Panc1 (cell line): ENCODE results near the gene MYH8. TPM values are rescaled to one million over a fixed set of nuclear protein-coding genes. Genes with fewer than 3 reads are reported as not detected.

ENCODE experiments used
- ATAC-seq: fragments of 200-7000 bp; cut with Tn5 transposase; 2 replicates; pipeline ENCODE4 v1.9.1; 2020; ENCODE audit warnings: mild to moderate bottlenecking, moderate library complexity
- BruUV-seq: library from RNA; stranded (reverse); fragments of 400-500 nt; replicated peaks from 2 replicates; lab custom pipeline; 2021; lab: Mats Ljungman, UMichigan
- CTCF ChIA-PET: fragments of 300-600 bp; sonication (Branson Sonifier 250); formaldehyde crosslinking; loops from one replicate; lab custom pipeline; 2022; ENCODE audit warnings: antibody characterized with exemption; lab: Charles Lee
- POLR2A ChIA-PET: fragments of 300-600 bp; sonication (Branson Sonifier 250); formaldehyde crosslinking; loops from one replicate; lab custom pipeline; 2022; ENCODE audit warnings: antibody characterized with exemption; lab: Charles Lee
- DNase-seq: peaks from one replicate; pipeline ENCODE4 v3.0.0-alpha.2; 2010; ENCODE audit warnings: low read depth, low spot score
- H3K27ac ChIP-seq: 2 replicates; pipeline ENCODE4 v1.5.1; 2011; ENCODE audit warnings: mild to moderate bottlenecking, low read length, inconsistent platforms
- H3K27me3 ChIP-seq: fragments of 200-500 bp; sonication (Bioruptor generic); 2 replicates; pipeline ENCODE4 v1.6.0; 2014; ENCODE audit warnings: low read length, inconsistent platforms; ENCODE audit not compliant: control insufficient read depth, insufficient read depth
- H3K36me3 ChIP-seq: fragments of 200-500 bp; sonication (Bioruptor generic); 2 replicates; pipeline ENCODE4 v1.5.1; 2014; ENCODE audit warnings: inconsistent platforms, mild to moderate bottlenecking, low read length, moderate library complexity; ENCODE audit not compliant: control insufficient read depth, insufficient read depth
- H3K4me1 ChIP-seq: 2 replicates; pipeline ENCODE4 v1.5.1; 2011; ENCODE audit warnings: inconsistent platforms, mild to moderate bottlenecking, low read length, moderate library complexity; ENCODE audit not compliant: control insufficient read depth, insufficient read depth
- H3K4me3 ChIP-seq, 2 experiments: 2 replicates each; pipeline ENCODE4 v1.5.1; 2011 to 2012; ENCODE audit warnings: low read depth in 2 of 2, low read length in 2 of 2, mild to moderate bottlenecking in 2 of 2, inconsistent platforms in 1 of 2, moderate library complexity in 1 of 2
- H3K9me3 ChIP-seq: fragments of 200-500 bp; sonication (Bioruptor generic); 2 replicates; pipeline ENCODE4 v1.5.1; 2014; ENCODE audit warnings: low read depth, mild to moderate bottlenecking, inconsistent platforms, low read length, moderate library complexity; ENCODE audit not compliant: control insufficient read depth, insufficient read depth
- CTCF ChIP-seq: fragments of 450-650 bp; IDR thresholded peaks from 2 replicates; pipeline ENCODE4 v1.5.1; 2017; ENCODE audit warnings: mild to moderate bottlenecking
- POLR2AphosphoS5 ChIP-seq: IDR thresholded peaks from 2 replicates; pipeline ENCODE4 v1.6.1; 2012; ENCODE audit warnings: mild to moderate bottlenecking, low read depth, low read length, moderate library complexity
- SIN3A ChIP-seq: IDR thresholded peaks from 2 replicates; pipeline ENCODE4 v1.6.1; 2012; ENCODE audit warnings: low read depth, mild to moderate bottlenecking, low read length, moderate library complexity, borderline replicate concordance; ENCODE audit not compliant: insufficient read depth
- TCF7L2 ChIP-seq: IDR thresholded peaks from 2 replicates; pipeline ENCODE4 v1.6.1; 2011; ENCODE audit warnings: mild to moderate bottlenecking, low read depth, low read length, inconsistent platforms
- in situ Hi-C: cut with HindIII; loops from 2 replicates; pipeline ENCODE4 v1.10.0; 2016; ENCODE audit warnings: low sequenced_read_pairs, low pct_unique_long_range_greater_than_20kb
- intact Hi-C: fragments of 100-400 bp; cut with micrococcal nuclease; formaldehyde crosslinking; loops from one replicate; pipeline ENCODE4 v1.10.0; 2022; ENCODE audit not compliant: unreplicated experiment
- total RNA-seq: library from RNA; stranded (reverse); gene quantifications from one replicate; pipeline ENCODE4 v1.2.1, GENCODE V29; 2021; ENCODE audit not compliant: unreplicated experiment
- TF ChIP-seq, protein P1 (sequence below), 2 experiments: IDR thresholded peaks; 2 replicates each; pipeline ENCODE4 v1.6.1; 2011 to 2012; ENCODE audit warnings: low read depth in 2 of 2, control low read depth in 1 of 2, low read length in 1 of 2, mild to moderate bottlenecking in 1 of 2, moderate library complexity in 1 of 2; ENCODE audit not compliant: insufficient read depth in 1 of 2

MYH8 gene
- total RNA-seq, 1 experiment from 2014 or later, result not detected

- Histone ChIP-seq H3K27me3 (no peaks in the 10 kb centered on the region), H3K9me3 (no peaks in the 10 kb centered on the region), H3K36me3 (no peaks in the 10 kb centered on the region), H3K27ac (no peak overlapping the region), H3K4me1 (no peaks in the 10 kb centered on the region), H3K4me3 (no peak overlapping the region)
- CTCF ChIA-PET, result no interaction called here
- no TSS peak for BruUV-seq
- POLR2A ChIA-PET, result no interaction called here
- TF ChIP-seq TCF7L2 (no peak), POLR2AphosphoS5 (no peak), CTCF (no peak), SIN3A (no peak)
- TF ChIP-seq, protein P1, sequence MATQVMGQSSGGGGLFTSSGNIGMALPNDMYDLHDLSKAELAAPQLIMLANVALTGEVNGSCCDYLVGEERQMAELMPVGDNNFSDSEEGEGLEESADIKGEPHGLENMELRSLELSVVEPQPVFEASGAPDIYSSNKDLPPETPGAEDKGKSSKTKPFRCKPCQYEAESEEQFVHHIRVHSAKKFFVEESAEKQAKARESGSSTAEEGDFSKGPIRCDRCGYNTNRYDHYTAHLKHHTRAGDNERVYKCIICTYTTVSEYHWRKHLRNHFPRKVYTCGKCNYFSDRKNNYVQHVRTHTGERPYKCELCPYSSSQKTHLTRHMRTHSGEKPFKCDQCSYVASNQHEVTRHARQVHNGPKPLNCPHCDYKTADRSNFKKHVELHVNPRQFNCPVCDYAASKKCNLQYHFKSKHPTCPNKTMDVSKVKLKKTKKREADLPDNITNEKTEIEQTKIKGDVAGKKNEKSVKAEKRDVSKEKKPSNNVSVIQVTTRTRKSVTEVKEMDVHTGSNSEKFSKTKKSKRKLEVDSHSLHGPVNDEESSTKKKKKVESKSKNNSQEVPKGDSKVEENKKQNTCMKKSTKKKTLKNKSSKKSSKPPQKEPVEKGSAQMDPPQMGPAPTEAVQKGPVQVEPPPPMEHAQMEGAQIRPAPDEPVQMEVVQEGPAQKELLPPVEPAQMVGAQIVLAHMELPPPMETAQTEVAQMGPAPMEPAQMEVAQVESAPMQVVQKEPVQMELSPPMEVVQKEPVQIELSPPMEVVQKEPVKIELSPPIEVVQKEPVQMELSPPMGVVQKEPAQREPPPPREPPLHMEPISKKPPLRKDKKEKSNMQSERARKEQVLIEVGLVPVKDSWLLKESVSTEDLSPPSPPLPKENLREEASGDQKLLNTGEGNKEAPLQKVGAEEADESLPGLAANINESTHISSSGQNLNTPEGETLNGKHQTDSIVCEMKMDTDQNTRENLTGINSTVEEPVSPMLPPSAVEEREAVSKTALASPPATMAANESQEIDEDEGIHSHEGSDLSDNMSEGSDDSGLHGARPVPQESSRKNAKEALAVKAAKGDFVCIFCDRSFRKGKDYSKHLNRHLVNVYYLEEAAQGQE (IDR thresholded peaks at IDR 0.05; ENCODE audit: insufficient read depth in 1 of 2, low read depth in 2 of 2, low read length in 1 of 2), result no peak
- DNase-seq (no peak), ATAC-seq (no peak)
- intact Hi-C loops (no loop called here), in situ Hi-C loops (no loop called here)
Measured at GRCh38 chr17:10369239-10369638, 52.5 kb downstream of the MYH8 start.

GRCh38 chr17:10368561-10368960 is 53.2 kb downstream of the MYH8 start:
- CTCF ChIA-PET, result no interaction called here
- Histone ChIP-seq H3K27ac (no peak overlapping the region), H3K4me1 (no peaks in the 10 kb centered on the region), H3K36me3 (no peaks in the 10 kb centered on the region), H3K4me3 (no peak overlapping the region), H3K27me3 (no peaks in the 10 kb centered on the region), H3K9me3 (no peaks in the 10 kb centered on the region)
- in situ Hi-C loops, result no loop called here
- POLR2A ChIA-PET, result no interaction called here
- DNase-seq, result no peak
- no peak for ATAC-seq
- no TSS peak for BruUV-seq
- TF ChIP-seq SIN3A (no peak), CTCF (no peak), POLR2AphosphoS5 (no peak), TCF7L2 (no peak)
- TF ChIP-seq, protein P1 (IDR thresholded peaks at IDR 0.05; ENCODE audit: insufficient read depth in 1 of 2, low read depth in 2 of 2, low read length in 1 of 2), result no peak
- intact Hi-C loops, result no loop called here
